K562 (cell line): Measurements from ENCODE around the gene ASF1B. TPM values are rescaled to one million over a fixed set of nuclear protein-coding genes. Genes with fewer than 3 reads are reported as not detected.

ENCODE experiments used
- ATAC-seq: fragments of 200-7000 bp; cut with Tn5 transposase; 3 replicates; pipeline ENCODE4 v1.9.1; 2020; ENCODE audit warnings: moderate library complexity
- BruUV-seq: library from RNA; stranded (reverse); fragments of 400-500 nt; replicated peaks from 2 replicates; lab custom pipeline; 2021; lab: Mats Ljungman, UMichigan
- CTCF ChIA-PET: fragments of 300-600 bp; formaldehyde crosslinking; extraction: SDS; loops from one replicate; lab custom pipeline; 2021; ENCODE audit warnings: low intra/inter-chr PET ratio; lab: Yijun Ruan, JAX
- POLR2A ChIA-PET: fragments of 300-600, 350-650 bp; sonication (Branson Sonifier 250); formaldehyde crosslinking; extraction: SDS; loops from one replicate; lab custom pipeline; 2021; ENCODE audit warnings: antibody characterized with exemption, inconsistent platforms; lab: Yijun Ruan, JAX
- DNase-seq, 4 experiments: peaks; one replicate each; pipeline versions ENCODE4 v3.0.0 to v3.0.0-alpha.2; 2011 to 2018; ENCODE audit warnings: low spot score in 3 of 4, mixed read lengths in 3 of 4; ENCODE audit errors: extremely low read depth in 1 of 4
- FAIRE-seq: peaks from 2 replicates; lab custom pipeline; 2011; peaks lifted over from hg19 to GRCh38; lab: Jason Lieb, UNC
- H2AFZ ChIP-seq: 2 replicates; pipeline ENCODE4 v1.6.0; 2011; ENCODE audit warnings: low read depth, low read length, control low read depth, inconsistent platforms
- H3K27ac ChIP-seq: fragments of 200-600 bp; 3 replicates; pipeline ENCODE4 v1.8.0; 2011; ENCODE audit warnings: low read depth, mild to moderate bottlenecking, control low read depth, inconsistent platforms, low read length, moderate library complexity, mixed read lengths; ENCODE audit errors: extremely low read depth
- H3K27me3 ChIP-seq, 2 experiments: fragments of 300-600 bp in 1 of 2; 2 replicates in 1 of 2; 3 replicates in 1 of 2; pipeline versions ENCODE4 v1.6.0 to v1.8.0; 2011; ENCODE audit warnings: inconsistent platforms in 2 of 2, low read length in 2 of 2, mild to moderate bottlenecking in 1 of 2, mixed read lengths in 1 of 2, moderate library complexity in 1 of 2; ENCODE audit not compliant: control insufficient read depth in 2 of 2, insufficient read depth in 2 of 2
- H3K36me3 ChIP-seq: fragments of 300-600 bp; 3 replicates; pipeline ENCODE4 v1.8.0; 2011; ENCODE audit warnings: mild to moderate bottlenecking, low read length, inconsistent platforms; ENCODE audit not compliant: control insufficient read depth, insufficient read depth
- H3K4me1 ChIP-seq, 2 experiments: fragments of 200-600 bp in 1 of 2; replicated peaks in 1 of 2; 2 replicates in 1 of 2; 3 replicates in 1 of 2; pipeline versions ENCODE4 v1.5.1 to v1.8.0; 2011; ENCODE audit warnings: inconsistent platforms in 2 of 2, low read length in 2 of 2, mild to moderate bottlenecking in 1 of 2, mixed read lengths in 1 of 2, moderate library complexity in 1 of 2; ENCODE audit not compliant: control insufficient read depth in 2 of 2, insufficient read depth in 2 of 2
- H3K4me2 ChIP-seq: 2 replicates; pipeline ENCODE4 v1.6.1; 2011; ENCODE audit warnings: low read length, control low read depth, inconsistent platforms, mixed read lengths; ENCODE audit not compliant: insufficient read depth
- H3K4me3 ChIP-seq: fragments of 200-600 bp; sonication (generic), shearing (Covaris generic); 2 replicates; pipeline ENCODE4 v1.5.1; 2016; ENCODE audit warnings: control low read depth, inconsistent platforms
- H3K79me2 ChIP-seq: fragments of 200-600 bp; 3 replicates; pipeline ENCODE4 v1.8.0; 2011; ENCODE audit warnings: low read length, inconsistent platforms; ENCODE audit not compliant: control insufficient read depth, insufficient read depth
- H3K9ac ChIP-seq, 2 experiments: 2 replicates each; pipeline versions ENCODE4 v1.6.0 to v1.6.1; 2011; ENCODE audit warnings: low read depth in 2 of 2, low read length in 2 of 2, control low read depth in 1 of 2, inconsistent platforms in 1 of 2, mild to moderate bottlenecking in 1 of 2, mixed read lengths in 1 of 2; ENCODE audit not compliant: insufficient read depth in 1 of 2
- H3K9me1 ChIP-seq: one replicate; pipeline ENCODE4 v1.6.0; 2011; ENCODE audit warnings: inconsistent platforms, mild to moderate bottlenecking, low read length, moderate library complexity; ENCODE audit not compliant: control insufficient read depth, insufficient read depth
- H3K9me3 ChIP-seq: replicated peaks from 2 replicates; pipeline ENCODE4 v1.5.1; 2011; ENCODE audit warnings: low read depth, low read length, inconsistent platforms; ENCODE audit not compliant: control insufficient read depth, insufficient read depth
- H4K20me1 ChIP-seq: replicated peaks from 2 replicates; pipeline ENCODE4 v1.6.1; 2011; ENCODE audit warnings: low read length, inconsistent platforms, mixed read lengths; ENCODE audit not compliant: control insufficient read depth, insufficient read depth
- CHAMP1 ChIP-seq: fragments of 450-650 bp; IDR thresholded peaks from 2 replicates; pipeline ENCODE4 v1.6.1; 2016; ENCODE audit warnings: mild to moderate bottlenecking
- MCM3 ChIP-seq: fragments of 450-650 bp; IDR thresholded peaks from 2 replicates; pipeline ENCODE4 v1.6.1; 2016
- MYNN ChIP-seq, 2 experiments: sonication (generic); formaldehyde crosslinking in 1 of 2; IDR thresholded peaks; 2 replicates each; pipeline versions ENCODE4 v1.5.0 to v1.6.1; 2016 to 2020; ENCODE audit warnings: antibody characterized with exemption in 1 of 2, missing genetic modification reagents in 1 of 2
- ZNF384 ChIP-seq: IDR thresholded peaks from 2 replicates; pipeline ENCODE4 v1.6.1; 2012; ENCODE audit warnings: low read depth, low read length, improper control_type of control experiment
- WGBS: fragments of 100-300 bp; shearing (Covaris generic); methylation state at CpG from one replicate; pipeline ENCODE4 v1.1.6; 2016; ENCODE audit warnings: low coverage, mixed read lengths; ENCODE audit not compliant: insufficient coverage; ENCODE audit errors: missing lambda C conversion rate; 5-methylcytosine and 5-hydroxymethylcytosine counted together
- in situ Hi-C: fragments of 300-500 bp; cut with MboI; formaldehyde crosslinking; loops from 4 replicates; pipeline ENCODE4 v1.15.0; 2018; ENCODE audit warnings: inconsistent platforms, mixed read lengths
- intact Hi-C: fragments of 100-400 bp; cut with micrococcal nuclease; formaldehyde crosslinking; loops from 2 replicates; pipeline ENCODE4 v1.14.2; 2022
- polyA plus RNA-seq, 8 experiments: library from polyadenylated mRNA; depleted of rRNA in 4 of 8; stranded (reverse) in 5 of 8; unstranded in 3 of 8; fragments of >200 nt; fragmentation: Nextera tagmentation in 2 of 8; fragmentation: Illumina TruSeq in 1 of 8; extraction: Ambion mirVana in 2 of 8; extraction: Trizol in 1 of 8; gene quantifications; 2 replicates each; pipeline versions ENCODE4 v1.2.1 to v1.2.3, GENCODE V29; 2011 to 2014; ENCODE audit warnings: inconsistent platforms in 1 of 8, missing spikeins in 1 of 8
- total RNA-seq, 7 experiments: library from RNA; depleted of rRNA in 6 of 7; stranded (reverse); fragments of >200 nt in 6 of 7; fragmentation: Illumina TruSeq in 2 of 7; extraction: Trizol in 2 of 7; gene quantifications; 2 replicates each; pipeline versions ENCODE4 v1.2.1 to v1.2.3, GENCODE V29; 2011 to 2021; ENCODE audit warnings: low replicate concordance in 1 of 7

ASF1B gene
- total and polyA plus RNA-seq, 9 of the 15 experiments (the other 6 are each of a cell fraction or from before 2014, with no cell fraction given): 6.0 to 69.4 (median 53.3) TPM

GRCh38 chr19:14082675-14082960, 53.8 kb downstream of the ASF1B start:
- FAIRE-seq: no peak
- H3K27me3 ChIP-seq: no peaks in the 10 kb centered on the region
- intact Hi-C loops: no loop called here
- no peak overlapping the region for H3K27ac ChIP-seq
- in situ Hi-C loops: no loop called here
- H2AFZ ChIP-seq: no peak overlapping the region
- ChIA-PET POLR2A (interaction anchor here (0.6 to 1.4 kb wide), 5 partner anchors 9 to 54 kb away, joined by 3 to 5 read pairs (median 4); no protein-coding TSS in a partner anchor), CTCF (no interaction called here)
- no peak for DNase-seq
- H3K4me1 ChIP-seq: peaks cover 13 to 30% of the 10 kb centered on the region in 2 experiments; a peak in 4 of 5 replicates
- H3K4me3 ChIP-seq: no peak overlapping the region
- H3K9me1 ChIP-seq: no peaks in the 10 kb centered on the region
- 0 out of 2 replicates have a peak overlapping the region, but pooled peaks have one; percentile 75 for H3K4me2 ChIP-seq
- no peaks in the 10 kb centered on the region for H4K20me1 ChIP-seq
- no TSS peak for BruUV-seq
- peaks cover 9% of the 10 kb centered on the region; the same call in 1 of the 3 replicates for H3K79me2 ChIP-seq
- no peak overlapping the region for H3K9ac ChIP-seq
- TF ChIP-seq MYNN (IDR thresholded peaks at IDR 0.05) (peak; percentile 97), MYNN (CRISPR knock-in tag; IDR thresholded peaks at IDR 0.05) (0 out of 2 replicates have a peak, but pooled peaks have one; percentile 49), CHAMP1 (no peak), MCM3 (no peak), ZNF384 (0 out of 2 replicates have a peak, but pooled peaks have one; percentile 24)
- ATAC-seq: no peak
- WGBS: 29% methylated on average over 1 of the region's 1 CpG
- no peaks in the 10 kb centered on the region for H3K9me3 ChIP-seq
- peaks cover 11% of the 10 kb centered on the region; the same call in 1 of the 3 replicates for H3K36me3 ChIP-seq
